Esophagus squamous epithelium (tissue), 5 donors: Measurements from ENCODE around the gene IRF2. TPM values are rescaled to one million over a fixed set of nuclear protein-coding genes. Genes with fewer than 3 reads are reported as not detected.
A peak's percentile ranks its signal among the peaks of the same experiment; 100 is the strongest.

Experiments used
- DNase-seq: peaks from one replicate; lab custom pipeline; 2025; lab: John Stamatoyannopoulos, UW
- H3K27ac ChIP-seq, 4 donors: fragments of 200-600 bp; sonication (generic); one replicate each; pipeline ENCODE4 v1.5.1; 2016 to 2019; ENCODE audit warnings: mild to moderate bottlenecking in 1 of 4
- H3K27me3 ChIP-seq, 4 donors: fragments of 200-600 bp; sonication (generic); 1 replicate in 3 of 4; 2 replicates in 1 of 4; pipeline versions ENCODE4 v1.5.1 to v1.6.0; 2017 to 2021; ENCODE audit warnings: antibody characterized with exemption in 1 of 4
- H3K36me3 ChIP-seq, 3 donors: fragments of 200-600 bp; sonication (generic); one replicate each; pipeline ENCODE4 v1.5.1; 2016 to 2019
- H3K4me1 ChIP-seq, 3 donors: fragments of 200-600 bp; sonication (generic); one replicate each; pipeline ENCODE4 v1.5.1; 2017 to 2019
- H3K4me3 ChIP-seq, 4 donors: fragments of 200-600 bp; sonication (generic); 1 replicate in 3 of 4; 2 replicates in 1 of 4; pipeline ENCODE4 v1.5.1; 2016 to 2019; ENCODE audit warnings: mild to moderate bottlenecking in 2 of 4, moderate library complexity in 1 of 4
- H3K9me3 ChIP-seq, 3 donors: fragments of 200-600 bp; sonication (generic); one replicate each; pipeline ENCODE4 v1.5.1; 2016 to 2019
- POLR2A ChIP-seq, 4 donors: fragments of 450-650 bp; IDR thresholded peaks; one replicate each; pipeline ENCODE4 v1.6.1; 2017; ENCODE audit warnings: antibody characterized with exemption in 4 of 4, mild to moderate bottlenecking in 4 of 4, moderate library complexity in 3 of 4
- WGBS, 2 donors: methylation state at CpG; one replicate each; pipeline ENCODE4 v1.1.5; 2018; 5-methylcytosine and 5-hydroxymethylcytosine counted together
- intact Hi-C: fragments of 100-400 bp; cut with DNase I; formaldehyde crosslinking; loops from one replicate; pipeline ENCODE4 v1.15.0; 2022
- total RNA-seq, 4 donors: library from RNA; depleted of rRNA; stranded (reverse); fragments of >200 nt; gene quantifications; one replicate each; pipeline ENCODE4 v1.1.0, GENCODE V29; 2016
- TF ChIP-seq, protein P1 (sequence below), 6 experiments: fragments of 450-650 bp in 4 of 6; fragments of 200-600 bp in 2 of 6; sonication (generic) in 2 of 6; IDR thresholded peaks; one replicate each; pipeline ENCODE4 v1.5.1; 2016 to 2019; ENCODE audit warnings: antibody characterized with exemption in 6 of 6, mild to moderate bottlenecking in 4 of 6, moderate library complexity in 4 of 6
- donor health status: DM: yes; HTN: yes; CAD: no.

The IRF2 gene
- total RNA-seq, 4 donors from 2014 or later: 16.6 to 30.2 (median 23.4) TPM

DNA sequence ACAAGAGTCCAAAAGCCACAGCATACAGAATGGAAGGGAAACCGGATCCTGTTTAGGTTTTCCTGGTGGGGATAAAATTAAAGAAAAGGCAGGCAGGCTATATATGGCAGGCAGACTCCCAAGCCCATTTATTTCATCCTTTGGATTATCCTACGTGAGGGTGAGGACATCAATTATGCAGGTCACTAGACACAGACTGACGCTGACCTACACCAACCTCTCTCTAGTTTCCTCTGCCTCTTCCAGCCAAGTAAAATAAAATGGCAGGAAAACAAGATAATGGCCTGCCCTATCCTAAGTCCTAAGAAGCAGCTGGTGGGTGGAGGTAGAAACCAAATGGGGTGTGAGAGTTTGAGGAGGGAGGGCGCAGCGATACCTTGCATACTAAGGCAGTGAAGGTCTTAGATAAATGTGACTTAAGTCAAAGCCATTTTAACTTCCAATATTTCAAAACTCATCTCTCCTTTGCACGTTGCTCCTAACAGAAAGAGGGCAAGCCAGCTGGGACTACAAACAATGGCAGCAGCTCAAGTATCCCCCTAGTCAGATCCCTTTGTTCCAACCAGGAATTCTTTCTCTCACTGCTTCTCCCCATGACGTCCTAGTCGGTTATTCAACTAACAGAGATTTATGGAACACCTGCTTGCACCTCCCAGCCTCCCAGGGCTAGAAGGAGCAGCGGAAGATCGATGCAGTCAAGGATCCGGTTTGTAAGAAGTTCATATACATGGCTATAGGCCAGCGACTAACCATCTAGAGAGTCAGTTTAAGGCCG, 72.8 kb downstream of the IRF2 start:
- no peak for DNase-seq
- intact Hi-C loops: loop anchor here (10.0 kb wide), 1 partner anchor 133 kb away; no protein-coding TSS in a partner anchor
- Histone ChIP-seq H3K27me3 (no peaks in the 10 kb centered on the region), H3K4me3 (no peak overlapping the region), H3K4me1 (peaks cover 12 to 66% (median 39%) of the 10 kb centered on the region in 3 donors), H3K9me3 (no peaks in the 10 kb centered on the region), H3K36me3 (peaks cover 4 to 96% (median 31%) of the 10 kb centered on the region in 3 donors), H3K27ac (peak overlapping the region; percentile 24 to 70 (median 56))
- no peak for TF ChIP-seq POLR2A (IDR thresholded peaks at IDR 0.05)
- TF ChIP-seq, protein P1, sequence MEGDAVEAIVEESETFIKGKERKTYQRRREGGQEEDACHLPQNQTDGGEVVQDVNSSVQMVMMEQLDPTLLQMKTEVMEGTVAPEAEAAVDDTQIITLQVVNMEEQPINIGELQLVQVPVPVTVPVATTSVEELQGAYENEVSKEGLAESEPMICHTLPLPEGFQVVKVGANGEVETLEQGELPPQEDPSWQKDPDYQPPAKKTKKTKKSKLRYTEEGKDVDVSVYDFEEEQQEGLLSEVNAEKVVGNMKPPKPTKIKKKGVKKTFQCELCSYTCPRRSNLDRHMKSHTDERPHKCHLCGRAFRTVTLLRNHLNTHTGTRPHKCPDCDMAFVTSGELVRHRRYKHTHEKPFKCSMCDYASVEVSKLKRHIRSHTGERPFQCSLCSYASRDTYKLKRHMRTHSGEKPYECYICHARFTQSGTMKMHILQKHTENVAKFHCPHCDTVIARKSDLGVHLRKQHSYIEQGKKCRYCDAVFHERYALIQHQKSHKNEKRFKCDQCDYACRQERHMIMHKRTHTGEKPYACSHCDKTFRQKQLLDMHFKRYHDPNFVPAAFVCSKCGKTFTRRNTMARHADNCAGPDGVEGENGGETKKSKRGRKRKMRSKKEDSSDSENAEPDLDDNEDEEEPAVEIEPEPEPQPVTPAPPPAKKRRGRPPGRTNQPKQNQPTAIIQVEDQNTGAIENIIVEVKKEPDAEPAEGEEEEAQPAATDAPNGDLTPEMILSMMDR (IDR thresholded peaks at IDR 0.05): no peak
- 77 to 82% methylated on average over 11 to 13 of the region's 13 CpGs for WGBS, 2 donors

DNA sequence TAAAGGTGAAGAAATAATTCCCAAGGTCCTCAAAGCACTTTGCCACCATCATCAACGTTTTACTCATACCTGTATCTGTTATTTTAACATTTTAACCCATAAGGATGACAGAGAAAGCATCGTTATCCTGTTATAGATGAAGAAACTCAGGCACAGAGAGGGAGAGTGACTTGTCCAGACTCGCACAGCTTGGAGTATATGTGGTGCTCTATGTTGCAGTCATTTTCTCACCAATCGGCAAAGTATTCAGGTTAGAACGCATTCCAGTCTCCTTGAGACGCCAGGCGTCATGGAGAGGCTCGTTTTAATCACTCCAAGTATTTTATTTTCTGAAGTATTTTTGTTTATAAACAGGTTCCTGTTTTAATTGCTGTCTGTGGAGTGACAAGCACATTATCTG, 73.5 kb downstream of the IRF2 start:
- Histone ChIP-seq H3K9me3 (no peaks in the 10 kb centered on the region), H3K4me3 (no peak overlapping the region), H3K27me3 (no peaks in the 10 kb centered on the region), H3K4me1 (peaks cover 8 to 66% (median 32%) of the 10 kb centered on the region in 3 donors), H3K27ac (peak overlapping the region; percentile 48 to 70 (median 56)), H3K36me3 (peaks cover 4 to 96% (median 31%) of the 10 kb centered on the region in 3 donors)
- intact Hi-C loops: loop anchor here (10.0 kb wide), 1 partner anchor 134 kb away; no protein-coding TSS in a partner anchor
- WGBS, 2 donors: 52 to 56% methylated on average over 8 of the region's 8 CpGs
- no peak for TF ChIP-seq POLR2A (IDR thresholded peaks at IDR 0.05)
- TF ChIP-seq, protein P1 (IDR thresholded peaks at IDR 0.05): no peak
- no peak for DNase-seq

DNA sequence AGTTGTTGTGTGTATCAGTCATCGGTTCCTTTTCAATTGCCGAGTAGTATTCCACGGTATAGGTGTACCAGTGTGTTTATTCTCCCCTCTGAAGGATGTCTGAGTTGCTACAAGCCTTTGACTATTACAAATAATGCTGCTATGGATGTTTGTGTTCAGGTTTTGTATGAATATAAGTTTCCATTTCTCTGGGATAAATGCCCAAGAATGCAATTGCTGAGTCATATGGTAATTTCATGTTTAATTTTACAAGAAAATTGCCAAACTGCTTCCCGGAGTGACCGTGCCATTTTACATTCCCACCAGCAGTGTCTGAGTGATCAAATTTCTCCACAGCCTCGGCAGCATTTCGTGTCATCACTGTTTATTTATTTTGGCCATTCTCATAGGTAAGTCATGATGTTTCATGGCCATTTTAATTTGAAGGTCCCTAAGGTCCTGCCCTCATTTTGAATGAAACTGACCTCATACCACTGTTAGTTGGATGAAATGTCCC, 73.9 kb downstream of the IRF2 start:
- no peak for DNase-seq
- Histone ChIP-seq H3K27me3 (no peaks in the 10 kb centered on the region), H3K9me3 (no peaks in the 10 kb centered on the region), H3K4me3 (no peak overlapping the region), H3K27ac (peak overlapping the region in 3 of 4 donors; percentile 48 to 70 (median 64)), H3K36me3 (peaks cover 4 to 96% (median 27%) of the 10 kb centered on the region in 3 donors), H3K4me1 (peaks cover 8 to 66% (median 32%) of the 10 kb centered on the region in 3 donors)
- intact Hi-C loops: loop anchor here (10.0 kb wide), 1 partner anchor 134 kb away; no protein-coding TSS in a partner anchor
- 9 to 19% methylated on average over 7 of the region's 7 CpGs for WGBS, 2 donors
- no peak for TF ChIP-seq POLR2A (IDR thresholded peaks at IDR 0.05)
- TF ChIP-seq, protein P1 (IDR thresholded peaks at IDR 0.05): peak in 2 of 6 experiments; percentile 16 to 27

DNA sequence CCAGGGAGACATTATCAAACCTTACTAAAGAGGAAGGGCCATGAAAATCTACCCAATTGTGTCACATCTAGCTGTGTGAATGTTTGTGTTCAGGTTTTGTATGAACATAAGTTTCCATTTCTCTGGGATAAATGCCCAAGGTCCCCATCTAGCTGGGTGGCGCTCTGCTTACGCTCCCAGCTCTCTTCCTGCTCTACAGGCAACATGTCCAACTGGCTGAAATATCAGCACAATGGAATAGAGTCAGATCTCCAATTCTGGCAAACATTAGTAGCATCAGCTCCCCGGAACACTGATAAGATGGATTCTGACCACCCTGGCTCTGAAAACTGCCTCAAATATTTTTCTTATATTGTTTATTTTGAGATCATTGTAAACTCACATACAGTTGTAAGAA, 74.8 kb downstream of the IRF2 start:
- TF ChIP-seq POLR2A (IDR thresholded peaks at IDR 0.05): no peak
- TF ChIP-seq, protein P1 (IDR thresholded peaks at IDR 0.05): no peak
- 82 to 84% methylated on average over 3 of the region's 3 CpGs for WGBS, 2 donors
- Histone ChIP-seq H3K36me3 (peaks cover 0 to 93% (median 20%) of the 10 kb centered on the region in 3 donors), H3K4me3 (no peak overlapping the region), H3K4me1 (peaks cover 8 to 68% (median 32%) of the 10 kb centered on the region in 3 donors), H3K9me3 (no peaks in the 10 kb centered on the region), H3K27me3 (no peaks in the 10 kb centered on the region), H3K27ac (peak overlapping the region in 2 of 4 donors; percentile 7 to 70)
- DNase-seq: no peak
- intact Hi-C loops: no loop called here
